Astrocyte (in vitro differentiated cells and primary cell): ENCODE results near the gene ANXA2R.

ENCODE experiments used
- EZH2 ChIP-seq: IDR thresholded peaks from 2 replicates; pipeline ENCODE4 v1.6.1; 2012; ENCODE audit warnings: mild to moderate bottlenecking, low read length, inconsistent platforms; ENCODE audit not compliant: insufficient read depth
- TF ChIP-seq, protein P1 (sequence below): IDR thresholded peaks from 2 replicates; pipeline ENCODE4 v1.5.1; 2011; ENCODE audit warnings: low read depth, mild to moderate bottlenecking, inconsistent platforms, low read length, moderate library complexity; ENCODE audit not compliant: insufficient read depth

DNA sequence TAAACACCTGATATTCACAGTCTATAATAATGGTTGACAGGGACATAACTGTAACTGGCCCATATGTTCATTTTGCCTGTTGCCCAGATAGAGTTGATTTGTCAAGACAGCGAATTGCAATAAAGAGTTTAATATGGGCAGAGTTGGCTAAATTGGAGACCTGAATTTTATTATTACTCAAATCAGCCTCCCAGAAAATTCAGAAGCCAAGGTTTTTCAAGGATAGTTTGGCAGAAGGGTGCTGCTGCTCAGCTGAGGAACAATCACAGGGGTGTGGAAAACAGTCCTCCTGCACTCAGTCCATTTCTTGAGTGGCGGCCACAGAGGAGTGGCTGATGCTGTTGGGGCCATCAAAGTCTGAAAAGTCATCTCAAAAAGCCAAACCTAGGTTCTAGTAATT, 19.0 kb downstream of the ANXA2R start:
- TF ChIP-seq, protein P1, sequence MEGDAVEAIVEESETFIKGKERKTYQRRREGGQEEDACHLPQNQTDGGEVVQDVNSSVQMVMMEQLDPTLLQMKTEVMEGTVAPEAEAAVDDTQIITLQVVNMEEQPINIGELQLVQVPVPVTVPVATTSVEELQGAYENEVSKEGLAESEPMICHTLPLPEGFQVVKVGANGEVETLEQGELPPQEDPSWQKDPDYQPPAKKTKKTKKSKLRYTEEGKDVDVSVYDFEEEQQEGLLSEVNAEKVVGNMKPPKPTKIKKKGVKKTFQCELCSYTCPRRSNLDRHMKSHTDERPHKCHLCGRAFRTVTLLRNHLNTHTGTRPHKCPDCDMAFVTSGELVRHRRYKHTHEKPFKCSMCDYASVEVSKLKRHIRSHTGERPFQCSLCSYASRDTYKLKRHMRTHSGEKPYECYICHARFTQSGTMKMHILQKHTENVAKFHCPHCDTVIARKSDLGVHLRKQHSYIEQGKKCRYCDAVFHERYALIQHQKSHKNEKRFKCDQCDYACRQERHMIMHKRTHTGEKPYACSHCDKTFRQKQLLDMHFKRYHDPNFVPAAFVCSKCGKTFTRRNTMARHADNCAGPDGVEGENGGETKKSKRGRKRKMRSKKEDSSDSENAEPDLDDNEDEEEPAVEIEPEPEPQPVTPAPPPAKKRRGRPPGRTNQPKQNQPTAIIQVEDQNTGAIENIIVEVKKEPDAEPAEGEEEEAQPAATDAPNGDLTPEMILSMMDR: no peak
- no peak for TF ChIP-seq EZH2
